Ishikawa (cell line): Measurements from ENCODE around the gene RBM19.

Source experiments
- CEBPB ChIP-seq: IDR thresholded peaks from 2 replicates; pipeline ENCODE4 v1.6.1; 2012
- CREB1 ChIP-seq: IDR thresholded peaks from 2 replicates; pipeline ENCODE4 v1.6.1; 2012; ENCODE audit warnings: low read depth
- EP300 ChIP-seq: IDR thresholded peaks from 2 replicates; pipeline ENCODE4 v1.6.1; 2012; ENCODE audit warnings: borderline replicate concordance
- FOXM1 ChIP-seq: IDR thresholded peaks from 2 replicates; pipeline ENCODE4 v1.6.1; 2012; ENCODE audit warnings: low read depth, borderline replicate concordance
- NFIC ChIP-seq: IDR thresholded peaks from 2 replicates; pipeline ENCODE4 v1.6.1; 2012
- RAD21 ChIP-seq: IDR thresholded peaks from 2 replicates; pipeline ENCODE4 v1.6.1; 2012; ENCODE audit warnings: low read depth
- TAF1 ChIP-seq: IDR thresholded peaks from 2 replicates; pipeline ENCODE4 v1.6.1; 2012; ENCODE audit warnings: low read depth, mild to moderate bottlenecking
- TCF12 ChIP-seq: IDR thresholded peaks from 2 replicates; pipeline ENCODE4 v1.6.1; 2012; ENCODE audit warnings: low read depth
- TEAD4 ChIP-seq: IDR thresholded peaks from 2 replicates; pipeline ENCODE4 v1.6.1; 2012
- YY1 ChIP-seq: IDR thresholded peaks from 2 replicates; pipeline ENCODE4 v1.6.1; 2012; ENCODE audit warnings: low read depth
- ZBTB7A ChIP-seq: IDR thresholded peaks from 2 replicates; pipeline ENCODE4 v1.6.1; 2012; ENCODE audit warnings: low read depth
- TF ChIP-seq, protein P1 (sequence below): IDR thresholded peaks from 2 replicates; pipeline ENCODE4 v1.6.1; 2012
- TF ChIP-seq, protein P2 (sequence below): IDR thresholded peaks from 2 replicates; pipeline ENCODE4 v1.6.1; 2012
- TF ChIP-seq, protein P3 (sequence below): IDR thresholded peaks from 2 replicates; pipeline ENCODE4 v1.6.1; 2012; ENCODE audit warnings: low read depth, mild to moderate bottlenecking

Gene RBM19

DNA sequence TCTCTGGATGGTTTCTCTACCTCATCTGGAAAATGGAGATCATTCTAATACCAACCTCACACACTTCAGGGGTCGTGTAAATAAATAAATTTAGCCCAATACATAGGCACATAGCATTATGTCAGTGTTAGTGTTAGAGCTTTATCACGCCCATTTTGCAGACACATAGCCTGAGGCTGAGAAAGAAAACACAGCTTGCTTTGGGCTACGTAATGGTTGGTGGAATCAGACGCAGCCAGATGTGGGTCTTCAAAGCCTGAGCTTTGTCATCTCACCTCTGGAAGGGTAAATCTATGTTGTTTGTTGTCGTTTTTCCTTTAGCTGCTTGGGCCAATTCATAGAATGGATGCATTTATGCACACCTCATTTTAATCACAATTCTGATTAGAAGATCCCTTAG, 191.6 kb downstream of the RBM19 start:
- TF ChIP-seq, protein P1, sequence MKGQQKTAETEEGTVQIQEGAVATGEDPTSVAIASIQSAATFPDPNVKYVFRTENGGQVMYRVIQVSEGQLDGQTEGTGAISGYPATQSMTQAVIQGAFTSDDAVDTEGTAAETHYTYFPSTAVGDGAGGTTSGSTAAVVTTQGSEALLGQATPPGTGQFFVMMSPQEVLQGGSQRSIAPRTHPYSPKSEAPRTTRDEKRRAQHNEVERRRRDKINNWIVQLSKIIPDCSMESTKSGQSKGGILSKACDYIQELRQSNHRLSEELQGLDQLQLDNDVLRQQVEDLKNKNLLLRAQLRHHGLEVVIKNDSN: no peak
- TF ChIP-seq, protein P2, sequence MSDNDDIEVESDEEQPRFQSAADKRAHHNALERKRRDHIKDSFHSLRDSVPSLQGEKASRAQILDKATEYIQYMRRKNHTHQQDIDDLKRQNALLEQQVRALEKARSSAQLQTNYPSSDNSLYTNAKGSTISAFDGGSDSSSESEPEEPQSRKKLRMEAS: no peak
- no peak for TF ChIP-seq ZBTB7A
- TF ChIP-seq EP300: no peak
- TF ChIP-seq, protein P3, sequence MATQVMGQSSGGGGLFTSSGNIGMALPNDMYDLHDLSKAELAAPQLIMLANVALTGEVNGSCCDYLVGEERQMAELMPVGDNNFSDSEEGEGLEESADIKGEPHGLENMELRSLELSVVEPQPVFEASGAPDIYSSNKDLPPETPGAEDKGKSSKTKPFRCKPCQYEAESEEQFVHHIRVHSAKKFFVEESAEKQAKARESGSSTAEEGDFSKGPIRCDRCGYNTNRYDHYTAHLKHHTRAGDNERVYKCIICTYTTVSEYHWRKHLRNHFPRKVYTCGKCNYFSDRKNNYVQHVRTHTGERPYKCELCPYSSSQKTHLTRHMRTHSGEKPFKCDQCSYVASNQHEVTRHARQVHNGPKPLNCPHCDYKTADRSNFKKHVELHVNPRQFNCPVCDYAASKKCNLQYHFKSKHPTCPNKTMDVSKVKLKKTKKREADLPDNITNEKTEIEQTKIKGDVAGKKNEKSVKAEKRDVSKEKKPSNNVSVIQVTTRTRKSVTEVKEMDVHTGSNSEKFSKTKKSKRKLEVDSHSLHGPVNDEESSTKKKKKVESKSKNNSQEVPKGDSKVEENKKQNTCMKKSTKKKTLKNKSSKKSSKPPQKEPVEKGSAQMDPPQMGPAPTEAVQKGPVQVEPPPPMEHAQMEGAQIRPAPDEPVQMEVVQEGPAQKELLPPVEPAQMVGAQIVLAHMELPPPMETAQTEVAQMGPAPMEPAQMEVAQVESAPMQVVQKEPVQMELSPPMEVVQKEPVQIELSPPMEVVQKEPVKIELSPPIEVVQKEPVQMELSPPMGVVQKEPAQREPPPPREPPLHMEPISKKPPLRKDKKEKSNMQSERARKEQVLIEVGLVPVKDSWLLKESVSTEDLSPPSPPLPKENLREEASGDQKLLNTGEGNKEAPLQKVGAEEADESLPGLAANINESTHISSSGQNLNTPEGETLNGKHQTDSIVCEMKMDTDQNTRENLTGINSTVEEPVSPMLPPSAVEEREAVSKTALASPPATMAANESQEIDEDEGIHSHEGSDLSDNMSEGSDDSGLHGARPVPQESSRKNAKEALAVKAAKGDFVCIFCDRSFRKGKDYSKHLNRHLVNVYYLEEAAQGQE: no peak
- no peak for TF ChIP-seq CEBPB
- TF ChIP-seq YY1: no peak
- TF ChIP-seq NFIC: no peak
- no peak for TF ChIP-seq TCF12
- TF ChIP-seq TAF1: no peak
- TF ChIP-seq RAD21: no peak
- no peak for TF ChIP-seq FOXM1
- no peak for TF ChIP-seq TEAD4

DNA sequence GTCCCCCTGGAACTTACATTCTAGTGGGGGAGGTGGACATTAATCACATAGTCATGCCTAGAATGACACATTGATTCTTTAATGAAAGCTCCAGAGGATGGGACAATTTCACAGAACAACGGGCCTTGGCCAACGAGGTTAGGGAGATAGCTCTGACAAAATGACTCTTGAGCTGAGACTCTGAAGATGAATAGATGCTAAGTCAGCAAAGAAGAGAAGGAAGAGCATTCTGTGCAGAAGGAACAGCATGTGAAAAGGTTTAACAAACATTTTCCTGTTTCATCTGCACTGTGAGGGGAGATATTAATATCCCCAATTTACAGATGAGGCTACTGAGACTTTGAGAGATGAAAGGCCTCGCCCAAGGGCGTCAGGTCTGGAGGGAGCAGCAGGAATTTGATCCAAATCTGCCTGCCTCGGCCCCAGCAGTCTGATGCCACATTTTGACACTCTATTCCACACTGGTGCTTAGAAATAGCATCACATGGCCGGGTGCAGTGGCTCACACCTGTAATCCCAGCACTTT, 193.6 kb downstream of the RBM19 start:
- TF ChIP-seq TCF12: no peak
- TF ChIP-seq, protein P1: no peak
- no peak for TF ChIP-seq TAF1
- no peak for TF ChIP-seq NFIC

DNA sequence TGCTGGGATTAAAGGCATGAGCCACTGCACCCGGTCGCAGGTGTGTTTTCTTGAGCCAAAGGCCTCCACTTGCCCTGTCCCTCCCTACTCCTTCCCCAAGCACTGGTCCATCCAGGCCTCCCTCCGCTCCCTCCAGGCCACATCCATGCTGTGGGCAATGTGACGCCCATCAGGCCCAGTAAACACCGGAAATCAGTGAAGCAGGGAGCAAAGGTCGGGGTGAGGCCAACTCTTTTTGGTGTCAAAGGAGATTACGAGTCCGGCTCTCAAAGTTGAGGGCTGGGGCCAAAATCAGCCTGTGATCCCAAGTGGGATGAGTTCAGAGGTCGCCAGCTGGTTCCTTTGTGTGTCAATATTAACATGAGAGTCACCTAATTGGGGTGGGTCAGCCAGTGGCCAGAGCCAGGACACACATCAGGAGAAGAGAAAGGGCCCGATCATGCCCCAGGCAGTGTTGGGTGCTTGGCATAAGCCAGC, 195.7 kb downstream of the RBM19 start:
- TF ChIP-seq EP300: no peak
- TF ChIP-seq CEBPB: no peak

DNA sequence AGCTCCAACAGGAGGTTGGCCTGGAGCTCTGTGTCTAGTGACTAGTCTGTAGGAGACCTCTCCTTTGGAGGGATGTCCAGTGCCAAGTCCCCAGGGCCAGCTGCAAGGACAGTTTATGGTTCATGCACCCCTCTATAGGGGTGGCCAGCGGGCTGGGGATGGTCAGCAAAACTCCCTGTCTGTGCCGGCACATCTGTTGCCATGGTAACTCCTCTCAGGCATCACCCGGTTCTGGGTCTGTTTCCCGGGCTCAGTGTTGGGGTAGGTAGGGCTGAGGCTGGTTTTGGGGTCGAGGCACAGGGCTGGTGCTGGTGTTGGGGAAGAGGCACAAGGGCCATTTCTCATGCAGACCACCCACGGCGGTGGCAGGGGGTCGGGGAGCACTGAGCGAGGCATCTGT, 196.8 kb downstream of the RBM19 start:
- TF ChIP-seq YY1: no peak
- TF ChIP-seq, protein P2: no peak
- TF ChIP-seq ZBTB7A: no peak

DNA sequence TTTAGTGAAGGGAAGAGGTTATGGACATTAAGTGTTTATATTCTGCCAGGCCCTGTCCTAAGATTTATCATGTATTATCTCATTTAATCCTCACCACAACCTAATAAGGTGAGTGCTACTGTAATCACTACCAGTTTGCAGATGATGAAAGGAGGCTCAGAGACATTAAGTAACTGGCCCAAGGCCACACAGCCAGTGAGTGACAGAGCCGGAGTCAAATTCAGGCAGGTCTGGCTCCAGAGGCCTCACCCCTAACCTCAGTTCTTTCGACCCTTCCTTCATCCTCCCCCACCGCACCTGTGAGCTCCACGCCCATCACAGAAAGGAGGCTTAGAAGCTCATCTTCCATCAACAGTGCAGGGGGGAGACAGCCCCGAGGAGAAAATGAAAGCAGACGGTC, 197.3 kb downstream of the RBM19 start:
- TF ChIP-seq YY1: no peak
- TF ChIP-seq, protein P3: no peak
- TF ChIP-seq, protein P2: no peak
- TF ChIP-seq CEBPB: no peak

DNA sequence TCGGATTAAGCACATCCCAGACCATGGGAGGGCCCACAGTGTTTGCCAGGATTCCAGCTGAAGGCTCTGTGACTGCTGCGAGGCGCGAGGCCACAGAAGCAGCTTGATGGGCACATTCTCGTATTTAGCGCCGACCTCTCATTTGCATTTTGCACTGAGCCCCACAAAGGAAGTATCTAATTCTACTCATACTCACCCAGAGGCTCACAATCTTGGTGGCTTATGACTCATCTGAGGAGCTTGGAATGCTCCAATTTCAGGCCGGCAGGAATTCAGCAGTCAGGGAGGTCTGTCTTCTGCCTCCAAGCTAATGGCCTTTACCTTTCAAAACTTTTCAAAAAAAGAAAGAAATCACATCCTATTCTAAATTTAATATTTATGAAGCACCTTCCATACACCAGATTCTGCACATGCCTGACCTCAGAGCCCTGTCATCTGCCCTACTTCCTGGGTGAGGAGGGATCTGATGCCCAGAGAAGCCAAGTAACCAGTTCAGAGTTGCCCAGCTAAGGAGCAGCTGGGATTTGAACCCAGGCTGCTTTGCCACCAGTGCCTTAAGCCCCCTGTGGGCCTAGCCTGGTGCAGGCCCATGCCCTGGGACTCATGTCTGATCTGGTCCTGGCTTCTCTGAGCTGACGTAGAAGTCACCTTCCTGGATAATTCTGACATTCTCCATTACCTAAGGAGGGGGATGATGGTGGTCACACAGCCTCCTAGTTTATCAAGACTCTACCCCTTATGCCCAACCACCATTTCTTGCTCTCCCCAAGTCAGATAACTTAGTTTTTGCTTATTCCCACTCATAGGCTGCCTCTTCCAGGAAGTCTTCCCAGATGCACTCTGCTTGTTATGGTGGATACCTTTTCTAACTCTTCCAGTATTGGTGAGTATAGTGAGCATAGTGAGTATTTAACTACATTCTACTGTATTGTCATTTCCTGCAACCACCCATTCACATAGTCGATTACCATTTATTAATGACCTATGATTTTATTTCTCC, 198.9 kb downstream of the RBM19 start:
- TF ChIP-seq CEBPB (no peak), CREB1 (no peak)
- TF ChIP-seq, protein P1: no peak
- TF ChIP-seq, protein P2: no peak
